GM23338 (cell line): ENCODE measurements around the gene EHD1. TPM values are rescaled to one million over a fixed set of nuclear protein-coding genes. Genes with fewer than 3 reads are reported as not detected.

Experiments
- ATAC-seq: fragments of 200-7000 bp; cut with Tn5 transposase; 3 replicates; pipeline ENCODE4 v1.9.1; 2020
- DNase-seq: peaks from one replicate; pipeline ENCODE4 v3.0.0-alpha.2; 2015; ENCODE audit warnings: low spot score
- H2AFZ ChIP-seq: fragments of 200-600 bp; sonication (generic); 2 replicates; pipeline ENCODE4 v1.8.0; 2016; ENCODE audit warnings: antibody characterized with exemption, mild to moderate bottlenecking, moderate library complexity
- H3F3A ChIP-seq: fragments of 200-600 bp; sonication (generic); replicated peaks from 2 replicates; pipeline ENCODE4 v1.8.0; 2017; ENCODE audit warnings: antibody characterized with exemption, mixed run types, low read depth
- H3K27ac ChIP-seq: fragments of 200-600 bp; sonication (generic); 2 replicates; pipeline ENCODE4 v1.6.1; 2016; ENCODE audit warnings: low read depth
- H3K27me3 ChIP-seq: fragments of 200-600 bp; sonication (generic); 2 replicates; pipeline ENCODE4 v1.8.0; 2016; ENCODE audit warnings: mild to moderate bottlenecking, mixed run types, moderate library complexity; ENCODE audit not compliant: insufficient read depth
- H3K36me3 ChIP-seq: fragments of 200-600 bp; sonication (generic); 2 replicates; pipeline ENCODE4 v1.8.0; 2016; ENCODE audit warnings: mild to moderate bottlenecking; ENCODE audit not compliant: insufficient read depth
- H3K4me1 ChIP-seq: fragments of 200-600 bp; sonication (generic); 2 replicates; pipeline ENCODE4 v1.8.0; 2016; ENCODE audit warnings: mild to moderate bottlenecking, moderate library complexity; ENCODE audit not compliant: insufficient read depth
- H3K4me2 ChIP-seq: fragments of 200-600 bp; sonication (generic); 2 replicates; pipeline ENCODE4 v1.7.1; 2017; ENCODE audit warnings: mixed run types
- H3K4me3 ChIP-seq: fragments of 200-600 bp; sonication (generic); 2 replicates; pipeline ENCODE4 v1.6.1; 2016; ENCODE audit warnings: mixed run types
- H3K79me2 ChIP-seq: fragments of 200-600 bp; sonication (generic); replicated peaks from 2 replicates; pipeline ENCODE4 v1.8.0; 2017; ENCODE audit warnings: mild to moderate bottlenecking; ENCODE audit not compliant: insufficient read depth
- H3K9me2 ChIP-seq: fragments of 200-600 bp; sonication (generic); 2 replicates; pipeline ENCODE4 v1.8.0; 2017; ENCODE audit not compliant: insufficient read depth
- H4K20me1 ChIP-seq: fragments of 200-600 bp; sonication (generic); replicated peaks from 2 replicates; pipeline ENCODE4 v1.8.0; 2017; ENCODE audit warnings: mild to moderate bottlenecking; ENCODE audit not compliant: insufficient read depth
- H3K27ac Mint-ChIP-seq: 2 replicates; pipeline ENCODE4 v1.8.0; 2020; ENCODE audit warnings: inconsistent platforms, mild to moderate bottlenecking, moderate library complexity, mixed read lengths
- H3K27me3 Mint-ChIP-seq: 3 replicates; pipeline ENCODE4 v1.8.0; 2022; ENCODE audit warnings: low read depth, mild to moderate bottlenecking, moderate library complexity, mixed read lengths, inconsistent platforms; ENCODE audit not compliant: insufficient read depth, poor library complexity
- H3K36me3 Mint-ChIP-seq: 3 replicates; pipeline ENCODE4 v1.8.0; 2021; ENCODE audit warnings: low read depth, mild to moderate bottlenecking, inconsistent platforms, moderate library complexity, mixed read lengths
- H3K4me1 Mint-ChIP-seq: 3 replicates; pipeline ENCODE4 v1.8.0; 2020; ENCODE audit warnings: mild to moderate bottlenecking, inconsistent platforms, mixed read lengths
- H3K4me3 Mint-ChIP-seq: 3 replicates; pipeline ENCODE4 v1.8.0; 2021; ENCODE audit warnings: moderate library complexity, mild to moderate bottlenecking, inconsistent platforms, mixed read lengths
- H3K9me3 Mint-ChIP-seq: 3 replicates; pipeline ENCODE4 v1.8.0; 2020; ENCODE audit warnings: moderate library complexity, mild to moderate bottlenecking, inconsistent platforms, mixed read lengths
- CREB1 ChIP-seq: fragments of 250-450 bp; sonication (Bioruptor Pico); IDR thresholded peaks from 2 replicates; pipeline ENCODE4 v1.5.0; 2020; ENCODE audit warnings: low read depth, mild to moderate bottlenecking, moderate library complexity
- ETS1 ChIP-seq: IDR thresholded peaks from 2 replicates; pipeline ENCODE4 v1.6.1; 2016; ENCODE audit warnings: antibody characterized with exemption
- EZH2 ChIP-seq: fragments of 200-600 bp; sonication (generic); IDR thresholded peaks from one replicate; pipeline ENCODE4 v1.8.0; 2017; ENCODE audit warnings: antibody characterized with exemption, mild to moderate bottlenecking, low read depth; ENCODE audit not compliant: unreplicated experiment
- NANOG ChIP-seq: IDR thresholded peaks from 2 replicates; pipeline ENCODE4 v1.6.1; 2016; ENCODE audit warnings: antibody characterized with exemption, borderline replicate concordance
- POLR2AphosphoS5 ChIP-seq: IDR thresholded peaks from 2 replicates; pipeline ENCODE4 v1.6.1; 2016; ENCODE audit warnings: antibody characterized with exemption, low read depth
- REST ChIP-seq: IDR thresholded peaks from one replicate; pipeline ENCODE4 v1.6.1; 2018; ENCODE audit warnings: antibody characterized with exemption; ENCODE audit not compliant: unreplicated experiment
- ZNF114 ChIP-seq: fragments of 250-450 bp; sonication (Bioruptor Pico); IDR thresholded peaks from 2 replicates; pipeline ENCODE4 v1.5.0; 2020; ENCODE audit warnings: mild to moderate bottlenecking, moderate library complexity
- polyA plus RNA-seq: library from polyadenylated mRNA; unstranded; fragments of >200 nt; fragmentation: Nextera tagmentation; extraction: Ambion mirVana; gene quantifications from 2 replicates; pipeline ENCODE4 v1.2.1, GENCODE V29; 2016
- total RNA-seq: library from RNA; depleted of rRNA; stranded (reverse); fragments of >200 nt; shearing (Covaris generic); gene quantifications from 2 replicates; pipeline ENCODE4 v1.2.3, GENCODE V29; 2014

Gene EHD1
- total and polyA plus RNA-seq, 2 experiments from 2014 or later: 16.7 to 69.7 TPM

GRCh38 chr11:64911689-64912088 is 33.3 kb upstream of the EHD1 start:
- Mint-ChIP-seq H3K36me3 (peaks cover 10% of the 10 kb centered on the region), H3K27ac (no peak overlapping the region), H3K4me1 (peaks cover 9% of the 10 kb centered on the region; the same call in 2 of the 3 replicates), H3K4me3 (no peak overlapping the region), H3K9me3 (no peaks in the 10 kb centered on the region; the same call in 2 of the 3 replicates), H3K27me3 (peaks cover 11% of the 10 kb centered on the region)
- H3K4me2 ChIP-seq: no peak overlapping the region
- TF ChIP-seq CREB1: no peak
- no peaks in the 10 kb centered on the region for H3K9me2 ChIP-seq
- H3K36me3 ChIP-seq: no peaks in the 10 kb centered on the region
- H4K20me1 ChIP-seq: no peaks in the 10 kb centered on the region
- no peak overlapping the region for H2AFZ ChIP-seq
- no peaks in the 10 kb centered on the region for H3K27me3 ChIP-seq
- DNase-seq (no peak), ATAC-seq (no peak)
- no peak overlapping the region for H3K27ac ChIP-seq
- no peak overlapping the region for H3K4me3 ChIP-seq
- no peaks in the 10 kb centered on the region; the same call in 1 of the 2 replicates for H3K79me2 ChIP-seq
- no peaks in the 10 kb centered on the region; the same call in 1 of the 2 replicates for H3K4me1 ChIP-seq
- H3F3A ChIP-seq: no peaks in the 10 kb centered on the region

GRCh38 chr11:64911142-64911541 is 32.7 kb upstream of the EHD1 start:
- no peak overlapping the region for H2AFZ ChIP-seq
- no peaks in the 10 kb centered on the region for H3F3A ChIP-seq
- Mint-ChIP-seq H3K27me3 (peaks cover 8% of the 10 kb centered on the region), H3K4me1 (peaks cover 5% of the 10 kb centered on the region; the same call in 2 of the 3 replicates), H3K9me3 (no peaks in the 10 kb centered on the region; the same call in 2 of the 3 replicates), H3K4me3 (no peak overlapping the region), H3K36me3 (peaks cover 10% of the 10 kb centered on the region), H3K27ac (no peak overlapping the region)
- no peaks in the 10 kb centered on the region for H3K36me3 ChIP-seq
- H3K4me2 ChIP-seq: no peak overlapping the region
- no peak overlapping the region for H3K27ac ChIP-seq
- no peaks in the 10 kb centered on the region; the same call in 1 of the 2 replicates for H3K79me2 ChIP-seq
- TF ChIP-seq ZNF114 (CRISPR knock-in tag) (no peak), NANOG (no peak), POLR2AphosphoS5 (no peak), EZH2 (no peak), ETS1 (no peak), CREB1 (no peak), REST (no peak)
- H3K4me1 ChIP-seq: no peaks in the 10 kb centered on the region; the same call in 1 of the 2 replicates
- no peak for DNase-seq
- no peaks in the 10 kb centered on the region for H3K27me3 ChIP-seq
- H3K4me3 ChIP-seq: no peak overlapping the region
- H4K20me1 ChIP-seq: no peaks in the 10 kb centered on the region
- no peak for ATAC-seq
- H3K9me2 ChIP-seq: no peaks in the 10 kb centered on the region
